GM04503 (cell line): ENCODE results near the gene DCP1A.
A peak's percentile ranks its signal among the peaks of the same experiment; 100 is the strongest.
"Not testable (repeated sequence)": the region's sequence is repeated elsewhere in the genome, so short reads cannot be mapped to it uniquely, and the experiment has no call there.

ENCODE experiments used
- DNase-seq: peaks from one replicate; pipeline ENCODE4 v3.0.0-alpha.2; 2012; ENCODE audit warnings: low read depth

The DCP1A gene

GRCh38 chr3:53347261-53348064 is at the start of gene DCP1A:
Gene DCP1A (minus strand): TSS chr3:53347543. CDS start chr3:53347517, 26 bp downstream.
- peak; percentile 77 for DNase-seq

GRCh38 chr3:53384465-53385423 is 37.4 kb upstream of the DCP1A start:
- no peak for DNase-seq

GRCh38 chr3:53382106-53382505 is 34.8 kb upstream of the DCP1A start:
- no peak for DNase-seq

- no peak for DNase-seq
These were observed 33.0 kb upstream of the DCP1A start for GRCh38 chr3:53380306-53380705.

DNA sequence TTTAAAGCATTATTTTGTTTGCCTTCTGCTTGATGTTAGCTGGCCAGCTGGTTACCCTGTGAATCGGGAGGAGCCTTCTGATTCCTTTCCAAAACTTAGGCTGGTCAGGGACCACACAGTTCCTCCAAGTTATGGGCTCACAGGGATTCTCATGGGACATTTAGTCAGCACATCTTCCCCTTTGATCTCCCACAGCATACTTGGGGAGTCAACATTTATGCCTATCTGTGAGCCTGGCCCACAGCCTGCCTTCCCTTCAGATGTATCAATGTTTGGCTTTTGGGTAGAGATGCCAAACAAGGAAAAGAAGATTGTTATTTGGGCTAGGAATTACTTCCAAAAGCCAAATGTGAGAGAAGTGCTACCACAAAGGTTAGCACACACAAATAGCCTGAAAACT is 32.6 kb upstream of the DCP1A start:
- DNase-seq: no peak

DNA sequence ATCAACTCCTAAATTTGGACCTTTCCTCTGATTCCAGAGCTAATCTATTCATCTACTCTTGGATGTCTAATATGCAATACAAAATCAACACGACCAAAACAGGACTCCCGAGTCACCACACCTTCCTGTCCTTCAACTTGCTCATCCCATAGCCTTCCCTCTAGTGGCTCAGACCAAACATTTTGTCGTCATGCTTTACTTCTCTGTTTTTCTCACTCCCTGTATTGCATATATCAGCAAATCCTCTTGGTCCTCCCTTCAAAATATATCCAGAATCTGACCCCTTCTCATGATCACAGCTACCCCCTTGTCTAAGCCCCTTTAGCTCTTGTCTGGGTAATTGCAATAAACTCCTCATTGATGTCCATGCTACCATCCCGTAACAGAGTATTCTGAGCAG is 30.5 kb upstream of the DCP1A start:
- no peak for DNase-seq

DNA sequence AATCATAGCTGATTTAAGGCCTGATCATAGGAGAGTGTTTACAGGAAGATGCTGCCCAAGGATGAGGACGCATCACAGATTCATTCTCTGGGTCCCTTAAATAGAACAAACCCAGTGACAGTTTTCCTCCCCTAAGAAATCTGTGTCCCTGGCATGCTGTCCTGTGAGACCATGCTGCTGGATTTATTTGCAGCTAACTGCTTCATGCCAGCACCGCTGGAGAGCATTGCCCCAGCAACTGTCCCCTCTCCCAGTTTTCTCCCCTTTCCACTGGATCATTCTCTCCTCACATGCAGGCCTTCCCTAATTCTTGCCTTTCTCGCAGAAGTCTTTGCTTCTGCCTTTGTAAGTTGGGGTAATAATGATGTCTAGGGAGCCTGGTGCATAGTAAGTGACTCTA is 29.3 kb upstream of the DCP1A start:
- no peak for DNase-seq

GRCh38 chr3:53375019-53375418 is 27.7 kb upstream of the DCP1A start:
- DNase-seq: no peak

GRCh38 chr3:53370719-53371118 is 23.4 kb upstream of the DCP1A start:
- DNase-seq: not testable (repeated sequence)

DNA sequence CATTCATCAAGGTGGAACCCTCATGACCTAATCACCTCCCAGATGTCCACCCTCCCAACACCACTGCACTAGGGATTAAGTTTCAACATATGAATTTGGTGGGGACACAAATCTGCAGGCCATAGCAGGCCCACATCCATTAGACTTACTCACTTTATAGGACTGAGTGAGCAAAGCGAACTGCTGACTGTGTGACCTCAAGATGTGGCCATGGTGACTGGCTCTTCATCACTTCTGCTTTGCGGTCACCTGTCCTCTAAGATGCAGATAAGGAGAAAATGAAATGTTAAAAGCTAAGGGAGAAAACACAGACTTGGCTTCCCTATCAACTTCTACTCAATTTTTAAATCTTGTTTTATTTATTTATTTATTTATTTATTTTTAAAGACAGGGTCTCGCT is 14.5 kb upstream of the DCP1A start:
- DNase-seq: no peak

- DNase-seq: no peak
These were observed 10.1 kb upstream of the DCP1A start for GRCh38 chr3:53357458-53357857.

- DNase-seq: no peak
These were observed 7.7 kb upstream of the DCP1A start for GRCh38 chr3:53354945-53355498.

- no peak for DNase-seq
These were observed 5.9 kb upstream of the DCP1A start for GRCh38 chr3:53353202-53353601.

DNA sequence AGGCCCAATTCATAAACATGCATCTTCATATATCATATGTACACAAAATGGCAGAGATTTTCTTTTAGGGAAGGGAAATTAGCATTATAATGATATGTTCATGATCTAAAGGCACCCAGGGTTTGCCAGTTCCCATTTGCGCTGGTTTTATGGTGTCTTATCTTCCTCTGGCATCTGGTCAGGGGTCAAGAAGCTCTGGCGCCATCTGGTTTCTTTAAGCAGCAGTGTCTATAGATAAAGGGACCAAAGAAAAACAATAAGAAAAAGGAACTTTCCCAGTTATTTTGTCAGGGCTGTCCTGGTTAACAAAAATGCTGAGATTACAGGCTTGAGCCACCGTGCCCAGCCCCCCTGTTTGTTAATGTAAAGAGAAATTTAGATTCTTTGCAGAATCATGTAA is 3.3 kb upstream of the DCP1A start:
- DNase-seq: no peak

DNA sequence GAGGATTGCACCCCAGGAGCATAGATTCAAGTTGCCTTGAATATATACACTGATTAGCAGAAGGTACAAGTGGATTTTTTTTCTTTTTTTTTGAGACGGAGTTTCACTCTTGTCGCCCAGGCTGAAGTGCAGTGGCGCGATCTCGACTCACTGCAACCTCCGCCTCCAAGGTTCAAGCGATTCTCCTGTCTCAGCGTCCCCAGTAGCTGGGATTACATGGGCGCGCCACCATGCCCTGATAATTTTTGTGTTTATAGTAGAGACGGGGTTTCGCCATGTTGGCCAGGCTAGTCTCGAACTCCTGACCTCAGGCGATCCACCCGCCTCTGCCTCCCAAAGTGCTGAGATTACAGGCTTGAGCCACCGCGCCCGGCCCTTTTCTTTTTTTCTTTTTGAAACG is 775 bp upstream of the DCP1A start:
- not testable (repeated sequence) for DNase-seq

GRCh38 chr3:53346922-53347260 is 452 bp downstream of the DCP1A start:
- no peak for DNase-seq

DNA sequence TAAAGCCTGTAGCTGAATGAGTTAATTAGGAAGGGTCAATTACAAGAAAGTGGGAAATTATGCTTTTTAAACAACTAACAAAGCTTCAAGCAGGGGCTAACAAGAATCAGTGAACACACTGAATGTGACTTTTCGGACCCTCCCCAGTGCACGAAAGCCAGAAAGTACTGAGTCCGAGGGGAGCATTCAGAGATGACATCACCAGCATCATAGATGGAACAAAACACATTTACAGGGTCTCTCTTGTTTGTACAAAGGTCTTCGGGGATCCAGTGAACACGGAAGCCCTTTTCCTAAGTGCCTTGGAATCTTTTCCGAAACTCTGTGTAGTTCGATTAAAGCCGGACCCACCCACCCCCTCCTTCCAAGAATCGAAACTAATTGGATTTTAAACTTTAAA is 829 bp downstream of the DCP1A start:
- DNase-seq: no peak

- no peak for DNase-seq
These were observed 5.0 kb downstream of the DCP1A start for GRCh38 chr3:53342353-53342752.

- no peak for DNase-seq
These were observed 10.0 kb downstream of the DCP1A start for GRCh38 chr3:53337167-53337940.

- no peak for DNase-seq
These were observed 12.6 kb downstream of the DCP1A start for GRCh38 chr3:53334742-53335141.

DNA sequence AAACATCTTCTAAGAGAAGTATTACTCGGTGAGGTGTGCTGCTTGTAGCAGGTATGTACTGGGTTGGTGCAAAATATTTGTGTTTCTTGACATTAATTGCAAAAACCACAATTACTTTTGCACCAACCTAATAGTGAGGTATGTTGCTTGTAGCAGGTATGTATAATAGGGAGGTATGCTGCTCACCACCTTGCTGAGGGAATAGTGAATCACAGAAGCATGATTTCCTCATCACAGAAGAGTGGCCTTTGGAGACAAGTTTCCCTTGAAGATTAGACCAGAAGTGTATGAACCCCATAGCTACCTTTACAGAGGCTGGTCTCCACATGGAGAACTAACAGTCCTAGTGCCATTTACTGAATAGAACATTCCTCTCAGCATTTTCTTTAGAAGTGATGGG is 15.5 kb downstream of the DCP1A start:
- DNase-seq: no peak

- DNase-seq: no peak
These were observed 17.4 kb downstream of the DCP1A start for GRCh38 chr3:53329897-53330296.
